Karpas-422 (cell line): Measurements from ENCODE around the gene OR2AT4. TPM values are rescaled to one million over a fixed set of nuclear protein-coding genes. Genes with fewer than 3 reads are reported as not detected.
"Not testable (repeated sequence)": the region's sequence is repeated elsewhere in the genome, so short reads cannot be mapped to it uniquely, and the experiment has no call there.

Source experiments
- DNase-seq: peaks from one replicate; pipeline ENCODE4 v3.0.0-alpha.2; 2015
- H2AFZ ChIP-seq: fragments of 200-600 bp; sonication (generic); 2 replicates; pipeline ENCODE4 v1.6.1; 2014; ENCODE audit warnings: antibody characterized with exemption, low read length, mixed read lengths
- H3K27ac ChIP-seq: fragments of 200-600 bp; sonication (generic); 2 replicates; pipeline ENCODE4 v1.5.1; 2014; ENCODE audit warnings: mild to moderate bottlenecking, low read length, moderate library complexity
- H3K27me3 ChIP-seq: fragments of 200-600 bp; sonication (generic); 2 replicates; pipeline ENCODE4 v1.6.1; 2014; ENCODE audit warnings: low read length, mixed read lengths
- H3K36me3 ChIP-seq: fragments of 200-600 bp; sonication (generic); 2 replicates; pipeline ENCODE4 v1.6.1; 2014; ENCODE audit warnings: low read length, mixed read lengths; ENCODE audit not compliant: insufficient read depth
- H3K4me1 ChIP-seq: fragments of 200-600 bp; sonication (generic); 2 replicates; pipeline ENCODE4 v1.6.1; 2014; ENCODE audit warnings: mild to moderate bottlenecking, low read length, mixed read lengths
- H3K4me2 ChIP-seq: fragments of 200-600 bp; sonication (generic); 2 replicates; pipeline ENCODE4 v1.6.1; 2014; ENCODE audit warnings: low read length, low read depth, mild to moderate bottlenecking; ENCODE audit not compliant: poor library complexity, severe bottlenecking
- H3K4me3 ChIP-seq: fragments of 200-600 bp; sonication (generic); 2 replicates; pipeline ENCODE4 v1.5.1; 2014; ENCODE audit warnings: mild to moderate bottlenecking, antibody characterized with exemption, low read length, mixed read lengths
- H3K79me2 ChIP-seq: fragments of 200-600 bp; sonication (generic); 2 replicates; pipeline ENCODE4 v1.6.1; 2014; ENCODE audit warnings: mild to moderate bottlenecking, low read length, mixed read lengths
- H3K9ac ChIP-seq: fragments of 200-600 bp; sonication (generic); 2 replicates; pipeline ENCODE4 v1.6.0; 2014; ENCODE audit warnings: low read length
- H3K9me2 ChIP-seq: fragments of 200-600 bp; sonication (generic), shearing (Covaris generic); replicated peaks from 2 replicates; pipeline ENCODE4 v1.6.0; 2014; ENCODE audit warnings: mild to moderate bottlenecking, low read length, moderate library complexity; ENCODE audit not compliant: insufficient read depth
- H3K9me3 ChIP-seq: fragments of 300-700, 200-600 bp; sonication (generic); 2 replicates; pipeline ENCODE4 v1.6.1; 2014; ENCODE audit warnings: low read length, mixed read lengths
- H4K20me1 ChIP-seq: fragments of 200-600 bp; sonication (generic); 2 replicates; pipeline ENCODE4 v1.6.1; 2014; ENCODE audit warnings: mild to moderate bottlenecking, antibody characterized with exemption, low read length, low read depth; ENCODE audit not compliant: insufficient read depth
- total RNA-seq: library from RNA; depleted of rRNA; stranded (reverse); fragments of >200 nt; shearing (Covaris generic); gene quantifications from 2 replicates; pipeline ENCODE4 v1.2.3, GENCODE V29; 2014; ENCODE audit warnings: low replicate concordance

The OR2AT4 gene
- total RNA-seq, 1 experiment from 2014 or later = 0.04 TPM

- peaks cover 11% of the 10 kb centered on the region for H3K4me1 ChIP-seq
- H4K20me1 ChIP-seq = no peaks in the 10 kb centered on the region
- no peak for DNase-seq
- no peak overlapping the region for H3K4me2 ChIP-seq
- no peaks in the 10 kb centered on the region for H3K27me3 ChIP-seq
- no peaks in the 10 kb centered on the region for H3K9me2 ChIP-seq
- H2AFZ ChIP-seq = no peak overlapping the region
- no peak overlapping the region for H3K9ac ChIP-seq
- H3K27ac ChIP-seq = no peak overlapping the region
- no peaks in the 10 kb centered on the region for H3K9me3 ChIP-seq
- H3K36me3 ChIP-seq = no peaks in the 10 kb centered on the region
- no peak overlapping the region for H3K4me3 ChIP-seq
- H3K79me2 ChIP-seq = no peaks in the 10 kb centered on the region
Measured at GRCh38 chr11:75099635-75100034, 3.0 kb upstream of the OR2AT4 start.

DNA sequence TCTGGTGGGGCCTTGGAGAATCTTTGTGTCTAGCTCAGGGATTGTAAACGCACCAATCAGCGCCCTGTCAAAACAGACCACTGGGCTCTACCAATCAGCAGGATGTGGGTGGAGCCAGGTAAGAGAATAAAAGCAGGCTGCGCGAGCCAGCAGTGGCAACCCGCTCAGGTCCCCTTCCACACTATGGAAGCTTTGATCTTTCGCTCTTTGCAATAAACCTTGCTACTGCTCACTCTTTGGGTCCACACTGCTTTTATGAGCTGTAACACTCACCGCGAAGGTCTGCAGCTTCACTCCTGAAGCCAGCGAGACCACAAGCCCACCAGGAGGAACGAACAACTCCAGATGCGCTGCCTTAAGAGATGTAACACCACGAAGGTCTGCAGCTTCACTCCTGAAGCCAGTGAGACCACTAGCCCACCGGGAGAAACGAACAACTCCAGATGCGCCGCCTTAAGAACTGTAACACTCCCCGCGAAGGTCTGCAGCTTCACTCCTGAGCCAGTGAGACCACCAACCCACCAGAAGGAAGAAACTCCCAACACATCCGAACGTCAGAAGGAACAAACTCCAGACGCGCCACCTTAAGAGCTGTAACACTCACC, 2.3 kb upstream of the OR2AT4 start:
- peaks cover 12% of the 10 kb centered on the region for H3K4me1 ChIP-seq
- not testable (repeated sequence) for DNase-seq, H3K4me3 ChIP-seq, H3K9me2 ChIP-seq, H3K27me3 ChIP-seq, H2AFZ ChIP-seq, H3K9ac ChIP-seq, H4K20me1 ChIP-seq, H3K27ac ChIP-seq, H3K9me3 ChIP-seq, H3K36me3 ChIP-seq, H3K79me2 ChIP-seq, H3K4me2 ChIP-seq

GRCh38 chr11:75098181-75098580, 1.5 kb upstream of the OR2AT4 start:
- H3K4me2 ChIP-seq, H3K9ac ChIP-seq, H3K27me3 ChIP-seq, H3K36me3 ChIP-seq, DNase-seq, H4K20me1 ChIP-seq, H3K79me2 ChIP-seq, H2AFZ ChIP-seq, H3K9me3 ChIP-seq, H3K4me3 ChIP-seq, H3K27ac ChIP-seq, H3K9me2 ChIP-seq, H3K4me1 ChIP-seq: not testable (repeated sequence)

- H3K9me2 ChIP-seq = no peaks in the 10 kb centered on the region
- no peak overlapping the region for H3K27ac ChIP-seq
- no peaks in the 10 kb centered on the region for H3K79me2 ChIP-seq
- no peak overlapping the region for H3K4me3 ChIP-seq
- no peaks in the 10 kb centered on the region for H3K36me3 ChIP-seq
- no peak overlapping the region for H3K4me2 ChIP-seq
- no peak overlapping the region for H2AFZ ChIP-seq
- no peak overlapping the region for H3K9ac ChIP-seq
- peaks cover 8% of the 10 kb centered on the region for H3K4me1 ChIP-seq
- no peaks in the 10 kb centered on the region for H4K20me1 ChIP-seq
- DNase-seq = no peak
- H3K27me3 ChIP-seq = no peaks in the 10 kb centered on the region
- H3K9me3 ChIP-seq = no peaks in the 10 kb centered on the region
Measured at GRCh38 chr11:75097173-75097557, 489 bp upstream of the OR2AT4 start.

DNA sequence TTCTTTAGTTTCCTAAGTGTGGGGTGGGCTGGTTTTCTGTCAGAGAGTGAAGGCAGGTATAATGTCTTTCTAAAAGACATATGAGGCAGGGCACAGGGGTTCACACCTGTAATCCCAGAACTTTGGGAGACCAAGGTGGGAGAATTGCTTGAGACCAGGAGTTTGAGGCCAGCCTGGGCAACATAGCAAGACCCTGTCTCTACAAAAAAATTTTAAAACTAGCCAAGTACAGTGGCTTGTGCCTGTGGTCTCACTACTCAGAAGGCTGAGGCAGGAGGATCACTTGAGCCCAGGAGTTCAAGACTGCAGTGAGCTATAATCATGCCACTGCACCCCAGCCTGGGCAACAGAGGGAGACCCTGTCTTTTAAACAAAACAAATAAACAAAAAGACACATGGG, 2.3 kb downstream of the OR2AT4 start:
- not testable (repeated sequence) for H3K36me3 ChIP-seq, H3K9me3 ChIP-seq, DNase-seq, H2AFZ ChIP-seq, H3K9me2 ChIP-seq, H3K4me3 ChIP-seq, H3K4me1 ChIP-seq, H3K79me2 ChIP-seq, H3K27ac ChIP-seq, H3K4me2 ChIP-seq, H3K27me3 ChIP-seq, H3K9ac ChIP-seq, H4K20me1 ChIP-seq

- no peak overlapping the region for H3K9ac ChIP-seq
- H2AFZ ChIP-seq = no peak overlapping the region
- no peaks in the 10 kb centered on the region for H4K20me1 ChIP-seq
- no peaks in the 10 kb centered on the region for H3K9me3 ChIP-seq
- no peaks in the 10 kb centered on the region for H3K27me3 ChIP-seq
- peaks cover 8% of the 10 kb centered on the region for H3K4me1 ChIP-seq
- H3K4me2 ChIP-seq = no peak overlapping the region
- H3K79me2 ChIP-seq = no peaks in the 10 kb centered on the region
- H3K9me2 ChIP-seq = no peaks in the 10 kb centered on the region
- no peak overlapping the region for H3K27ac ChIP-seq
- no peaks in the 10 kb centered on the region for H3K36me3 ChIP-seq
- H3K4me3 ChIP-seq = no peak overlapping the region
- no peak for DNase-seq
Measured at GRCh38 chr11:75090671-75091177, 6.0 kb downstream of the OR2AT4 start.

DNA sequence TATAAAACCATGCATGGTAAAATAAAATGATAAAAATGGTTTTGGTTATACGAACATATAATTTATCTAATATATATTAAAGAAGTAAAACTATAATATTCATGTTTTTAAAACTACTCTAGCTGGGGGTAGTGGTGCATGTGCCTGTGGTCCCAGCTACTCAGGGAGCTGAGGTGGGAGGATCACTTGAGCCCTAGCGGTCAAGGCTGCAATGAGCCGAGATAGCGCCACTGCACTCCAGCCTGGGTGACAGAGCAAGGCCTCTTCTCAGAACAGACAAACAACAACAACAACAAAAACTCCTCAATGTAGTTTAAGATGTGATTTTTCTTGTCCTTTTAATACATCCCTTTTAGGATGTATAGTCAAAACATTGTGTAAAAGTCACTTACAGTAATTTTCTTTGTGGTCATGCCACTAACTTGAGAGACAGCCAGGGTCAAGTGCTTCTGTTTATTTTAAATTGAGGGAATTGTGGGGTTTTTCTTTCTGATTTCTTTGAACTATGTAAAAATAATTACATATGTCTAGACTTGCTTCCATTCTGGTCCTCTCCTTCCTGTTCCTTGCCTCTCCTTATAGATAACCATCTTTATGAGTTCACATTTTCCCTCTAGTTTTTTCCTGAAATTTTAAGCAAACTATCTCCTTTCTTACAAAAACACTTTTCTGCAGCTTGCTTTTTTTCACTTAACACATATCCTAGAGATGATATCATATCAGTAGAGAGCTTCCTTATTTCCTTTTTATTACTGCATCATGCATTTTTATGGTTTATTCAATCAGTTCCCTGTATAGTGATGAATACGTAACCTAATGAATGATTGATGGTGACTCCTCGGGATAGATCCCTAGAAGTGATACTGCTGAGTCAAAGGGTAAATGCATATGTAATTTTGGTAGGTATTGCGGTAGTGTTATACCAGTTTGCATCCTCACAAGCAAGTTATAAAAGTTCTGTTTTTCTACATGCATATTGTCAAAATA, 9.1 kb downstream of the OR2AT4 start:
- no peaks in the 10 kb centered on the region for H3K36me3 ChIP-seq
- no peak overlapping the region for H3K9ac ChIP-seq
- no peaks in the 10 kb centered on the region for H3K79me2 ChIP-seq
- H3K4me1 ChIP-seq = no peaks in the 10 kb centered on the region
- no peak overlapping the region for H3K27ac ChIP-seq
- no peak overlapping the region for H2AFZ ChIP-seq
- no peaks in the 10 kb centered on the region for H3K9me2 ChIP-seq
- H3K4me3 ChIP-seq = no peak overlapping the region
- H3K27me3 ChIP-seq = no peaks in the 10 kb centered on the region
- DNase-seq = no peak
- no peaks in the 10 kb centered on the region for H4K20me1 ChIP-seq
- H3K9me3 ChIP-seq = no peaks in the 10 kb centered on the region
- no peak overlapping the region for H3K4me2 ChIP-seq

GRCh38 chr11:75084883-75085282, 11.8 kb downstream of the OR2AT4 start:
- H3K4me2 ChIP-seq = no peak overlapping the region
- H2AFZ ChIP-seq = no peak overlapping the region
- no peaks in the 10 kb centered on the region for H3K4me1 ChIP-seq
- H3K27ac ChIP-seq = no peak overlapping the region
- no peak overlapping the region for H3K4me3 ChIP-seq
- H3K36me3 ChIP-seq = no peaks in the 10 kb centered on the region
- no peaks in the 10 kb centered on the region for H3K79me2 ChIP-seq
- no peaks in the 10 kb centered on the region for H3K27me3 ChIP-seq
- no peaks in the 10 kb centered on the region for H4K20me1 ChIP-seq
- DNase-seq = no peak
- no peak overlapping the region for H3K9ac ChIP-seq
- H3K9me2 ChIP-seq = no peaks in the 10 kb centered on the region
- H3K9me3 ChIP-seq = no peaks in the 10 kb centered on the region
